Subcutaneous adipose tissue (tissue), 4 donors: ENCODE measurements around the gene FOXP2. TPM values are rescaled to one million over a fixed set of nuclear protein-coding genes. Genes with fewer than 3 reads are reported as not detected.

Experiments used
- CTCF ChIP-seq: fragments of 450-650 bp; IDR thresholded peaks from one replicate; pipeline ENCODE4 v1.5.1; 2016; ENCODE audit warnings: low read depth, mild to moderate bottlenecking, control low read depth, antibody characterized with exemption, moderate library complexity
- total RNA-seq, 4 donors: library from RNA; depleted of rRNA; stranded (reverse); fragments of >200 nt; gene quantifications; one replicate each; pipeline ENCODE4 v1.1.0, GENCODE V29; 2016

The FOXP2 gene
- total RNA-seq, 4 donors from 2014 or later, result 11.3 to 20.1 (median 16.1) TPM

- no peak for TF ChIP-seq CTCF
These were observed 12.2 kb downstream of the FOXP2 start for GRCh38 chr7:114426824-114427223.

GRCh38 chr7:114428211-114428610 lies 13.6 kb downstream of the FOXP2 start:
- no peak for TF ChIP-seq CTCF

DNA sequence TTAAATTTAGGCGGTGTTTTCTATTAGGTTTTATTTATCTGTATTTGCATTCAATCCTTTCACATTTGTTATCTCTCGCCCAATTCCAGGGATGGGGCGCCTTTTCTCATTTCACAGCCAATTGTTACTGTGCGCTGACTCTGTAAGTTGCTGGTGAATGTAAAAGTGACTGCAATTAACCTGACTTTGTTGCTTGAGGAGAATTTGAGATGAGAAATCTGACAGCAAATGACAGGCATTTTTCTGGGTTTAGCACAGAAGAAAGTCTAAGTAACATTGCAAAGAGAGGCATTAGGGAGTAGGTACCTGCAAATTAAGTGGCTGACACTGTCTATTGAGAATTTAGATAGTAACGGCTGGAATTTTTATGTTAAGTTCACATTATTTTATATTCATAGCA lies 16.6 kb downstream of the FOXP2 start:
- TF ChIP-seq CTCF, result no peak

DNA sequence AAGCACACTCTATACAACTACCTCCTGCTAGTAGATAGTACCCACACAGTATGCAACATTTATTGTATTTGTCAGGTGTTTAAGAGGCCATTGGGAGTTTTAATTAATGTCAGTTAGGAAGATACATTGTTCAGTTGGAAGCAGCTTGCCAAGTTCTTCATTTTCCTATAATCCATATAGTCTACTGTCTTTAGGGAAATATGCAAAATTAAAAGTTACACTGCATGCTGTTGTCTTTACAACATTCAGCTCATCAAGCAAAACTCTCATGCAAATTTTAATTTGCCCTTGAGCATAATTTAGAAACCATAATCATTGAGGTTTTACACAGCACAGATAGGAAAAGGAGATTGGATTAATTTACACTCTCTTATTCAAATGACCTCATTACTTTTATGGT lies 17.4 kb downstream of the FOXP2 start:
- TF ChIP-seq CTCF, result no peak

DNA sequence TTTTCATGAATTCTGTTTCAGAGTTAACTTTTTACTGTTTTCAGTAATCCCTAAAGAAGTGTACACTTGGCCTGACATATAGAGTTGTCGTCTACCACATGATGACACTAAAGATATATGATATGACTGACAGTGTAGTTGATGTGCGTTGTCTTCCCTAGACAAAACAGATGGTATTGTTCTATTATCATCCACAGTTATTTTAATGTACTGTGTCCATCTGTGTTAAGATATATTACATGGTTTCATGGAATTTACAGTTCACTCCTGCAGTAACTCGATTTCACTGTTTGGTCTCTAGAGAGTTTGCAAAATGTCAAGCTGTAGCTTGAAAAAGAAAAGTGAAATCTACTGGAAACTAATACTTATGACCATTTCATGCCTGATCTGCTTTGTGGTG lies 18.1 kb downstream of the FOXP2 start:
- no peak for TF ChIP-seq CTCF

DNA sequence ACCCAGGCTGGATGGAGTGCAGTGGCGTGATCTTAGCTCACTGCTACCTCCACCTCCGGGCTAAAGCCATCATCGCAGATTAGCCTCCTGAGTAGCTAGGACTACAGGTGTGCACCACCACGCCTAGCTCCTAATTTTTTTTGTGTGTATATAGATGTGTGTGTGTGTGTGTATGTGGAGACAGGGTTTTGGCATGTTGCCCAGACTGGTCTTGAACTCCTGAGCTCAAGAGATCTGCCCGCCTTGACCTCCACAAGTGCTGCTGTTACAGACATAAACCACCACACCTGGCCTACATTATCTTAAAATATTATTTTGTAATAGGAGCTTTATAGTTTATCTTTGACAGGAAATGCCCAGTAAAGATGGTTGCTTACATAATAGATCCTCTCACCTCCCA lies 25.0 kb downstream of the FOXP2 start:
- TF ChIP-seq CTCF, result no peak

- no peak for TF ChIP-seq CTCF
These were observed 29.6 kb downstream of the FOXP2 start for GRCh38 chr7:114444196-114444595.
